ENCODE measurements around the gene SST. TPM values are rescaled to one million over a fixed set of nuclear protein-coding genes. Genes with fewer than 3 reads are reported as not detected.

SST gene
- total and polyA plus RNA-seq, 8 donors = 1.3 to 677 (median 204) TPM; not detected in 1

DNA sequence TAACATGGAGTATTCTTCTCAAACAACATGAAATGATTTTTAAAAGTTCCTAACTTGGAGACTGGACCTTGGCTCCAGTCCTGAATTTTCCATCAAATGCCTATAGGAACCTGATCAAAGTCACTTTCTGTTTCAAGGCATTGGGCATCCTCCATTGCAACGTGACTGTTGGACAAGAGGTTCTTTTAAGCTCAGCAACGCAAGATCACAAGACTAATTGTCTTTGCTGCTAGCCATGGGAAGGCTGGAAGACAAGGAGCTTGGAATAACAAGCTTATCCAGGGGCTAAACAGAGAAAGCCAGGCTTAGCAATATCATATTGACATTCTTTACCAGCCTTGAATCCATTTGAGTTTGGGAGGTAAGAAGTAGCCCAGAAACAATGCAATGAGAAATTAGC lies 48.3 kb downstream of the SST start:
- H3K36me3 ChIP-seq = no peaks in the 10 kb centered on the region
- H3K27ac ChIP-seq = no peak overlapping the region
- TF ChIP-seq POLR2A (IDR thresholded peaks at IDR 0.05) (no peak), EP300 (IDR thresholded peaks at IDR 0.05) (no peak), CTCF (IDR thresholded peaks at IDR 0.05) (no peak), POLR2AphosphoS5 (IDR thresholded peaks at IDR 0.05) (no peak)
- no peaks in the 10 kb centered on the region for H3K9me3 ChIP-seq
- H3K27me3 ChIP-seq = no peaks in the 10 kb centered on the region
- H3K4me3 ChIP-seq = no peak overlapping the region
- no peaks in the 10 kb centered on the region for H3K4me1 ChIP-seq
- intact Hi-C loops (cut with DNase I; ENCODE audit: low total_unique reads) = no loop called here
- no peak for DNase-seq
- WGBS, 5 donors = 66 to 83% (median 75%) methylated on average over 2 of the region's 2 CpGs

GRCh38 chr3:187619461-187619860 lies 50.7 kb downstream of the SST start:
- Histone ChIP-seq H3K4me3 (no peak overlapping the region), H3K36me3 (no peaks in the 10 kb centered on the region), H3K4me1 (no peaks in the 10 kb centered on the region), H3K27me3 (no peaks in the 10 kb centered on the region), H3K9me3 (no peaks in the 10 kb centered on the region), H3K27ac (no peak overlapping the region)
- 66 to 88% (median 83%) methylated on average over 2 of the region's 2 CpGs for WGBS, 5 donors
- TF ChIP-seq CTCF (IDR thresholded peaks at IDR 0.05) = no peak
- TF ChIP-seq POLR2AphosphoS5 (IDR thresholded peaks at IDR 0.05) = no peak
- intact Hi-C loops (cut with DNase I; ENCODE audit: low total_unique reads) = loop anchor here (10.0 kb wide), 1 partner anchor 55 kb away; the partner anchor contains the start of gene SST
- DNase-seq = no peak

Other genes with a start within 250 kb of the SST start
- not detected for gene RTP2, start 32.2 kb upstream of the SST start, total RNA-seq
- not detected for gene RTP2, start 32.2 kb upstream of the SST start, polyA plus RNA-seq
- 100 to 1,000 TPM in 1 of 5 donors, 10 to 100 TPM in 4; 11.6 to 112 (median 39.7) TPM for gene BCL6, start 75.1 kb upstream of the SST start, total RNA-seq
- 10 to 100 TPM; 11.1 to 36.1 (median 23.4) TPM for gene BCL6, start 75.1 kb upstream of the SST start, polyA plus RNA-seq

All from stomach (tissue), 9 donors.